Glomerular endothelial cell (primary cell): Measurements from ENCODE around the gene SEL1L. TPM values are rescaled to one million over a fixed set of nuclear protein-coding genes. Genes with fewer than 3 reads are reported as not detected.
"Not testable (repeated sequence)": the region's sequence is repeated elsewhere in the genome, so short reads cannot be mapped to it uniquely, and the experiment has no call there.

Experiments used
- DNase-seq: peaks from one replicate; pipeline ENCODE4 v3.0.0-alpha.2; 2011; ENCODE audit warnings: low read depth, low spot score; ENCODE audit errors: extremely low read depth
- total RNA-seq: library from RNA; depleted of rRNA; stranded (reverse); fragments of >200 nt; gene quantifications from 2 replicates; pipeline ENCODE4 v1.2.3, GENCODE V29; 2015

Gene SEL1L
- total RNA-seq, 1 donor from 2014 or later: 65.8 TPM

GRCh38 chr14:81449576-81449975 lies 84.1 kb downstream of the SEL1L start:
- DNase-seq: no peak

- DNase-seq: no peak
Observed at GRCh38 chr14:81449114-81449513, 84.5 kb downstream of the SEL1L start.

GRCh38 chr14:81447021-81447764 lies 86.5 kb downstream of the SEL1L start:
- no peak for DNase-seq

DNA sequence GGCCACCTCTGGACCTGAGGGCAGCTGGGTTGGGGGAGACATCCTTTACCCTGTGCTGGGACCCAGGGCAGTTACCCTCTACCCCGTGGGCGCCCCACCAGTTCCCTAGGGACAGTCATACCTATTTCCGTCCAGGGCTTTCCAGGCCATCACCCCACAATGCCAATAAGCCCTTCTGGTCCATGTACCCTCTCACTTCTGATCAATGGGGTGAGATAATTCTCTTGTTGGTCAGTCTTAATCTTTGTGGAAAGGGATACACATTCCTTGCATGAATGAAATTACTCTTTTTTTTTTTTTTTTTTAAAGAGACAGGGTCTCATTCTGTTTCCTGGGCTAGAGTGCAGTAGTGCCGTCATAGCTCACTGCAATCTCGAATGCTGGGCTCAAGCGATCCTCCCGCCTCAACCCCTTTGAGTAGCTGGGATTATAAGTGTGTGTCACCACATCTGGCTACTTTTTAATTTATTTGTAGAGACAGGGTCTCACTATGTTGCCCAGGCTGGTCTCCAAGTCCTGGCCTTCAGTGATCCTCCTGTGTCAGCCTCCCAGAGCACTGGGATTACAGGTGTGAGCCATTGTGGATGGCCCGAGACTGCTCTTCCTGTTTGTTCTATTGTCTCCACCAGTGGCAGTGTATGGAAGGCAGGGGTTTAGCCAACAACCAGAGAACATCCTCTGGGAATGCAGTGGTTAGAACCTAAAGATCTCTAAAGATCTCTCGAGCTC lies 87.2 kb downstream of the SEL1L start:
- DNase-seq: no peak

DNA sequence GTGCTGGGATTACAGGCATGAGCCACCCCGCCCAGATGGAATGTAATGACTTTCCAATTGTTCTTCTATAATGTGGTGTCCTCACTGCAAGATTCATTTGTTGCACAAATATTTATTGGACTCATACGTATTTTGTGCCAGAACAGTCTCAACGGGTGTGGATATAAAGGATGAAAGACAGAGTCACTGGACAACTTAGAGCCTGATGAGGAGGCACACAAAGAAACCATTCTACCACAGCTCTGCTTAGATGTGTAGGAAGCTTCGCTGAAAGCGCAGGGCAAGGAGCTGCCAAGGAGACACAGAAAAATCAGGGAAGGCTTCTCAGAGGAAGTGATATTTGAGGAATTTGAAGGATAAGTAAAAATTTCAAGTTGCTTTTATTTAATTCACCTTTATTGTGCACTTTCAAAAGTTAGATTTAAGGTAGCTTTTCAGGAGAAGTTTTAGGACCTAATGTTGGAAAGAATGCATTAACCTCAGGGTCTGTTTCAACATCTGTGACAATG lies 92.0 kb downstream of the SEL1L start:
- DNase-seq: no peak

- no peak for DNase-seq
Observed at GRCh38 chr14:81440041-81440440, 93.6 kb downstream of the SEL1L start.

DNA sequence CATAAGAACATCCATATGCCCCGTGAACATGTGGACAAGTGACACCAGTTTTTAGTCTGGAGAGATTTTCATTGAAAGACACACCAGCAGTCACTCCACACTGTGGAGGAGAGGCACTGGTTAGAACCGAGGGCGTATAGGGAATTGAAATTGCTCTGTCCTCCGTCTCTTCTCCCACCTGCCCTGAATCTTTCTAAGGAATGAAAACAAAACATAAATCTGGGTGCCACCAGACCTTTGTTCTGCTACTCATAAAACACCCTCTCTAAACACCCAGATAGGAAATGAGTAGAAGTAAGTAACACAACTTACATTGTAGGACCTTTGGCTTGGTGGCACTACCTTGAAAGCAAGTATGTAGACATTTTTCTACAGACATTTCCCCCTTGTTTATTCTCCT lies 96.4 kb downstream of the SEL1L start:
- no peak for DNase-seq

DNA sequence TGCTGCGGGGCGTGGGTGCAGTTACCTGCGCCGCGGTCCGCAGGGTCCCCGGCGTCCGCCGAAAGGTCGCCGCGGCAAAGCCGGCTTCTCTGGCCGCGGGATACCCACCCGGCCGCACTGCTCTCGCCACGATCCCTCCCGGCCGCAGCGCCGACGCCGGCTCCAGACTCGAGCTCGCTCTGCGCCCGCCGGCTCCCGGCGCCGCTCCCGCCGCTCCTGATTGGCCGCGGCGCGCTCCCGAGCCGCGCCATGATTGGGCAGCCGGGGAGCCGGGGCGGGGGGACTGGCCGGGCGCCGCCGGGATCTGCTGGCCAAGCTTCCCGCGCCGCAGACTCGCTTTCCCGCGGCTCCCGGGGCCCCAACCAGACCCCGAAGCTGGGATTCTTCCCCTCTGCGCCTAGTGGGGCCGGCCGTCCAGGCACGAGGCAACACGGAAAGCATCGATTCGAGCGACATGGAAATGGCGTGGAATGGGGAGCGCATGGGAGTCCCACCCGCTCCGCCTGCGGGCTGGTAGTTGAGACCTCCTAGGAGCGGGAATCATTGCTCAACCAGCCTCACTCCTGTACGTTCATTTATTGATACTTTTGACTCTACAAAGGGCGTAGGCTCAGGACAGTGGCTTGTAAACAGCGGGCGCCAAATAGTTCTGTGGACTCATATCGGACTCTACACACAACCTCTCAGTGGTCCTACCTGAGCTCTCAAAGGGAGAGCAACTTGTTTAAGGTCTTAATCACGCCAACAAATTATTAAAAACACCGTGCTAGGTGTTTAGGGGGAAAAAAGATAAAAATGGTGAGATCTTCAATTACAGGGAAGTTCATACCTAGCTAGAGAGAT lies 97.1 kb downstream of the SEL1L start:
- DNase-seq: no peak

- DNase-seq: no peak
Observed at GRCh38 chr14:81435391-81436295, 98.0 kb downstream of the SEL1L start.

DNA sequence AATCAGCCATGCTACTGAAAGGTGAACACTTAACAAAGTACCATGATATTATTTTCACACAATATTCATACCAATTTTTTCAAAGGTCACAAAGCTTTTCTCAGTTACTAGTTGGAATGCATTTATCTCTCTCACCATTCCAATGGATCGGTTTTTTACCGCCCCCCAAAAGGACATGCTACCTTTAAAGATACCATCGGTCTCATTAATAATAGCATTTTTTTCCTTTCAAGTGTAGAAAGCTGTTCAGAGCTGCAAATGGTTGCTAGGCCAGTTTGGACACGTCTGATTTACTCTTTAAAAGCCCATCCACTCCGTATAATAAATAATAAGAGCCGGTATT lies 98.6 kb downstream of the SEL1L start:
- DNase-seq: no peak

GRCh38 chr14:81434230-81434629 lies 99.4 kb downstream of the SEL1L start:
- no peak for DNase-seq

GRCh38 chr14:81433378-81433777 lies 100.3 kb downstream of the SEL1L start:
- DNase-seq: no peak

GRCh38 chr14:81432219-81432661 lies 101.4 kb downstream of the SEL1L start:
- no peak for DNase-seq

DNA sequence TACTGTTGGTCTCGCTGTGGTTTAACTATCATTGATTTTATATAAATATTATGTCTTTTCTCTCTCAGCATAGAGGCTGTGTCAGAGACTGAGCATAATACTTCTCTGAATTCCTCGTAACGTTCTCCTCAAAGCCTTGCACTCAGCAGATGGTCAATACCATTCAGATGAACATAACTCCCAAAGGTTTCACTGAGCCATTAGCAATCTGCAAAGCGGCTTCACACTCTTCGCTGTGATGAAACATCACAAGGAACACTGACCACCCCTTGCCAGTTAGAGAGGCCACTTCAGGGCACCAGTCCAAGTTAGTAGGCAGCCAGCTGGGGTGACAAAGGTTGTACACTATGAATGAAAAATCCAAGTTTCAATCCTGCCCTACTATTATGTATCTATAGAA lies 103.4 kb downstream of the SEL1L start:
- no peak for DNase-seq

- not testable (repeated sequence) for DNase-seq
Observed at GRCh38 chr14:81429749-81430148, 103.9 kb downstream of the SEL1L start.

- DNase-seq: no peak
Observed at GRCh38 chr14:81429028-81429427, 104.6 kb downstream of the SEL1L start.

DNA sequence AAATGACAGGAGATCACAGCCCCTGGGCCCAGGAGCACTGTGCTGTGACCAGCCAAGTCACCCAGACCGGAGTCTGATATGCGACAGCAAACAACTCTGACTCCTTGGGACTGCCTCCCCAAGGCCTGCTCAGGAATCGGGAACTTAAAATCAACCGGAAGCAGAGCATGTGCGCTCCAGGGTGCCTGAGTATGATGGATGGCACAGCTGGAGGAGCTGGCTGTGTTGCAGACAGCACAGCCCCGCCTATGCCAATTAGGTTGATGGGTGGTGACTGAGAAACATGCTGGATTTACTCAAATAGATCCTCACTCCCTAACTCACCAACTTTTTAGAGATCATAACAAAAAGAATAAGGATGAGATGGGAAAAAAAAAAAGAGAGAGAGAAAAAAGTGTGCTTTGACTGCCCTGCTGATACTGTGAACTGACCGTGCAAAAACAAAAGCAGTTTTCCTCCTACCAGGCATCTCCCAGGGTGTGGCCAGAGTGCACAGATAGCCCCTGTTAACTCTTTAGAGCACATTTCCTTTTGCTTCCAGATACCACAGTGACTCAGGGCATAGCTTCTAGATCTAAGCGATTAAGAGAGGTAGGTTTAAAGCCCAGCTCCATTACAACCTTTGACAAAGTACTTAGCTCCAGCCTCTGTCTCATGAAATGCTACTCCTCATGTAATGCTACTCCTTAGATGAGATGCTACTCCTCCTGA lies 106.2 kb downstream of the SEL1L start:
- DNase-seq: no peak

DNA sequence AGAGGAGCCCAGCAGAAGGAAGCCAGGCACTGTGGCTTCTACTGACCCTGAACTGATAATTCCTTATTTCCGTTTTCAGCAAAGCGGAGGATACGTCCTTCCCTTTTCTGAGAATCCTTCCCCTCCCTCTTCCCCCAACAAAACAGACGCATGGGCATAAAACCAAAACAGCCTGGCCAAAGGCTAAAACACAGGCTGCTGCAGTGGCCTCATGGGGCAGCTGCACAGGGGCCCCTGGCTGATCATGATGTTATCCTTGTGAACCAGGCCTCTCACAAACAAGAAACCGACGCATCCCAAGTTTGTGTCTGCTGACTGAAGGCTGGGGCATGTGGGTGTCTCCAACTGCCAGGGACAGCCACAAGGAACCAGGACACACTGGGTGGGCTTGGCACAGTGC lies 110.1 kb downstream of the SEL1L start:
- no peak for DNase-seq
